Esophagus muscularis mucosa (tissue), 4 donors: ENCODE measurements around the gene KCNA5.

Source experiments
- EP300 ChIP-seq: sonication (generic); formaldehyde crosslinking; IDR thresholded peaks from one replicate; pipeline ENCODE4 v1.6.1; 2017; ENCODE audit warnings: antibody characterized with exemption
- POLR2A ChIP-seq: fragments of 450-650 bp; IDR thresholded peaks from one replicate; pipeline ENCODE4 v1.6.1; 2017; ENCODE audit warnings: antibody characterized with exemption, moderate library complexity, mild to moderate bottlenecking, low read depth
- TF ChIP-seq, protein P1 (sequence below), 3 experiments: fragments of 200-600 bp in 2 of 3; fragments of 450-650 bp in 1 of 3; sonication (generic) in 2 of 3; IDR thresholded peaks; one replicate each; pipeline ENCODE4 v1.5.1; 2017 to 2019; ENCODE audit warnings: antibody characterized with exemption in 3 of 3, mild to moderate bottlenecking in 2 of 3, moderate library complexity in 1 of 3

DNA sequence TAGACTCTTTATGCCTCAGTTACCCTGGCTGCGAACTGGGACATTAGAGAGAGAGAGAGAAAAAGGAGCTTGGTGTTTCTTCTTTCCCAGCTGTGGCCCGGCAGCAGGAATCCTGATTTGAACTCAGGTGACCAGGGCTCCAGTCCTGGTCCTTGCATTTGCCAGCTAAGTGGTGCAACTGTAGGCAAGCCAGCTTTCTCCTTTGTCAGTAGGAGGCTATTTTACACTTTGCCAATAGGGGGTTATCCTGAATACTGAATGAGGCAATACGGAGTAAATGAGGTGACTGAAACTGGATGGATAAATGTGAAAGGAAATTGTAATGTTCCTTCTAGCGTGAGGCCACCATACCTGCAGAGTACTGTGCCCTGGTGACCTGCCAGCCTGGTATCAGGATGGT is 27.8 kb downstream of the KCNA5 start:
- TF ChIP-seq, protein P1, sequence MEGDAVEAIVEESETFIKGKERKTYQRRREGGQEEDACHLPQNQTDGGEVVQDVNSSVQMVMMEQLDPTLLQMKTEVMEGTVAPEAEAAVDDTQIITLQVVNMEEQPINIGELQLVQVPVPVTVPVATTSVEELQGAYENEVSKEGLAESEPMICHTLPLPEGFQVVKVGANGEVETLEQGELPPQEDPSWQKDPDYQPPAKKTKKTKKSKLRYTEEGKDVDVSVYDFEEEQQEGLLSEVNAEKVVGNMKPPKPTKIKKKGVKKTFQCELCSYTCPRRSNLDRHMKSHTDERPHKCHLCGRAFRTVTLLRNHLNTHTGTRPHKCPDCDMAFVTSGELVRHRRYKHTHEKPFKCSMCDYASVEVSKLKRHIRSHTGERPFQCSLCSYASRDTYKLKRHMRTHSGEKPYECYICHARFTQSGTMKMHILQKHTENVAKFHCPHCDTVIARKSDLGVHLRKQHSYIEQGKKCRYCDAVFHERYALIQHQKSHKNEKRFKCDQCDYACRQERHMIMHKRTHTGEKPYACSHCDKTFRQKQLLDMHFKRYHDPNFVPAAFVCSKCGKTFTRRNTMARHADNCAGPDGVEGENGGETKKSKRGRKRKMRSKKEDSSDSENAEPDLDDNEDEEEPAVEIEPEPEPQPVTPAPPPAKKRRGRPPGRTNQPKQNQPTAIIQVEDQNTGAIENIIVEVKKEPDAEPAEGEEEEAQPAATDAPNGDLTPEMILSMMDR (IDR thresholded peaks at IDR 0.05), result no peak
- TF ChIP-seq POLR2A (no peak), EP300 (no peak)
